ENCODE measurements around the gene DAAM2.

The DAAM2 gene

DNA sequence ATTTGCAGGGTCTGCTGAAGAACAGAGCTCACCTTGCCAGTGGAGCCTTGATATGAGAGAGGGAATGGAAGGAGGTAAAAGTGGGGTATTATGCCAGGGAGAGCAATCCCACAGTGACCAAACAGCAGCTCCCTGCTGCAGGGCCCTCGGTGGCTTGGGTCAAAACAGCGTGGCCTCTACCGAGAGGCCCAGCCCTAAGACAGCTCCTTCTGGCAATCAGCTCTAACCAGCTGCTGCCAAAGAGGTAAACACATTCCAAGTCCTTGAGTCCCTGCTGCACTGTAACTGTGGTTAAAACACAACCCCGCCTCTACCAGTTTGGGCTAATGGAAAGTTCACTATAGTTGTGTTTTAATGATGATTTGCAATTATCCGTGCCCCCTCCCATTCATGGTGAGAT lies 1.4 kb upstream of the DAAM2 start:
- no peak for DNase-seq

- DNase-seq: peak; percentile 53
Observed at GRCh38 chr6:39791311-39791710, 865 bp upstream of the DAAM2 start.

DNA sequence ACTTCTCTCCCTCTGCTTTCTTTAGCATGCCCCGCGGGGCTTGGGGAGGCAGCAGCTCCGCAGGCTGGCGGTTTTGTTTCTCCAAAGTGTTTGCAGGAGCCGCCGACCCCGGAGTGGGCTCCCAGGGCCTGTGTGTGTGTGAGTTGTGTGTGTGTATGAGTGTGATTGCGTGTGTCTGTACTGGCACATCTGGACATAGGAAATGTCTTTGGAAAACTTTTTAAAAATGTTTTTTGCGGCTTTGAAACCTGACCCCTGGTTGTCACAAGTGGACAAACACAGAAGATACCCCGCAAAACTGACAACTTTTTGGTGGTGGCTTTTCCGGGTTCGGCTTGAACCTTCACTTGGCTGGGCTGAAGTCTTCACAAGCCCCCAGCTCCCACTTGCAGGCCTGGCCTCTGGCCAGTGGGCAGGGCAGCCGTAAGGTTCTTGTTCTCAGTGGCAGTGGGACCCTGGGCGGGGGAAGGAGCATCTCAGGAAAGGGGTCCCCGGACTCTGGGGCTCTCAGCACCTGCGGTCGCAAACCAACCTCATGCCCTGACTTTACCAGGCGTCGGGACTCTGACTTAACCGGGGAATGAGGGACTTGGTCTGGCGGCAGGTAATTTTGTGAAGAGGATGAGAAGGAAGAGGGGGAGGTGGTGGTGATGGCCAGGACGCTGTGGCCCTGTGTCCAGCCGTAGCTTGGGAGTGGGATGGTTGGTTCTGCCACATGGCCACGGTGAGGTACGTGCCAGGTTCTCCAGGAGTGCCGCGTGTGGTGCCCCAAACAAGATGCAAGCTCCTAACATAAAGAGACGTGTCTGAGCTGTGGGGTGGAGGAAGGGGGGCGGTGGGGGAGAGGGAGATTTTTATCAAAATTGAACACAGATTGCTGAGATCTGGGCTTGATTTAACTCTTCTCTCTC lies 619 bp downstream of the DAAM2 start:
- DNase-seq: no peak

- no peak for DNase-seq
Observed at GRCh38 chr6:39793516-39793915, 1.3 kb downstream of the DAAM2 start.

- no peak for DNase-seq
Observed at GRCh38 chr6:39794231-39794630, 2.1 kb downstream of the DAAM2 start.

DNA sequence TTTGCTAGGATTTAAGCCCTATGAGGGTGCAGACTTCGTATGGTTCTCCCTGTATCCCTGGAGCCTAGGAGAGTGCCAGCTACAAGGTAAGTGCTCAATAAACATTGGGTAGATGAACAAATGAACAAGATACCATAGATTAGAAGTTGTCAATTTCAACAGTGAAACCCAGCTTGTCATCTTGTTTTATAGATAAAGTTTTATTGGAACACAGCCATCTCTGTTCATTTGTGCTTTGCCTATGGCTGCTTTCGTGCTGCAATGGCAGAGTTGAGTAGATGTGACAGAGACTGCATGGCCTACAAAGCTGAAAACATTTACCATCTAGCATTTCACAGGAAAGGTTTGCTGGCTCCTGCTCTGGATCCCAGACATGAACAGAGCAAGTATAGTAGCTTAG lies 5.6 kb downstream of the DAAM2 start:
- no peak for DNase-seq

- no peak for DNase-seq
Observed at GRCh38 chr6:39800034-39801032, 8.2 kb downstream of the DAAM2 start.

- DNase-seq: peak; percentile 84
Observed at GRCh38 chr6:39801456-39802251, 9.5 kb downstream of the DAAM2 start.

GRCh38 chr6:39803872-39804271 lies 11.7 kb downstream of the DAAM2 start:
- DNase-seq: no peak

GRCh38 chr6:39804466-39805065 lies 12.4 kb downstream of the DAAM2 start:
- DNase-seq: no peak

DNA sequence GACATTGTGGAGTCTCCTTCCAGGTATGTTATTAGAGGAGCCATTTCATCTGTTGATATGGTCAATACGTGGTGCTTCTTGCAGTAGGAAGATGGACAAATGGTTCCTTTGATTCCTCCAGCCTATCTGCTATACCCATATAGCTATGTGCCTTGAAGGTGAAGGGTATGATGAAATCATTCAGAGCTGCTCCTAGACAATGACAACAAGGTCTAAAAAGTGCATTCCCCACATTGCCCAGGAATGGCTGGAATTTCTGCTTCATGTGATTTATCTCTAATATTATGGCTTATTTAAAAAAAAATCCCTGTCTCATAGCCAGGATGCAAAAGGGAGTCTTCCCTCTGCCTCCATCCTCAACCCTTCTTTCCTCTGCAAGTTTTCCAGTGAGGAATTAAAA lies 14.1 kb downstream of the DAAM2 start:
- no peak for DNase-seq

GRCh38 chr6:39808346-39808745 lies 16.2 kb downstream of the DAAM2 start:
- DNase-seq: no peak

GRCh38 chr6:39808964-39809363 lies 16.8 kb downstream of the DAAM2 start:
- DNase-seq: peak; percentile 75

DNA sequence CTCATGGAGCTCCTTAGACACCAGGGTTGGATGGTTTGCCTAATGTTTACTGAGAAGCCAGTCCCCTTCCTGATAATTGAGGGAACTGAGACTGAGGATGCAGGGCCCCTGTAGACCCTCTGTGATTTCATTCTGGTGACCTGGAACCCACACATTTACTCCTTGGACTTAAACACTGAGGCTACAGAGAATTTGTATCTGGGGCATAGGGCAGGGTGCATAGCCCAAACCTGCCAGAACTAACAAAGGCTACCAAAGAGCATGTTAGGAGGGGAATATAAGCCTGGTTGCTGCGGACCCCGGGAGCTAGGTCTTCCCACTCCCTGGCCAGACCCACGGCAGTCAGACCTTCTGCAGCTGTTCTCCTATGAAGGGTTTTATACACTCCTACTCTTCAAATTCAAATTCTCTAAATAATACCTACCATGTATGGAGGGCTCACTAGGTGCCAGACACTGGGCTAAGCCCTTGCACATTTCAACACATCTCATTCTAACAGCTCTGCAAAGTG lies 19.7 kb downstream of the DAAM2 start:
- no peak for DNase-seq

DNA sequence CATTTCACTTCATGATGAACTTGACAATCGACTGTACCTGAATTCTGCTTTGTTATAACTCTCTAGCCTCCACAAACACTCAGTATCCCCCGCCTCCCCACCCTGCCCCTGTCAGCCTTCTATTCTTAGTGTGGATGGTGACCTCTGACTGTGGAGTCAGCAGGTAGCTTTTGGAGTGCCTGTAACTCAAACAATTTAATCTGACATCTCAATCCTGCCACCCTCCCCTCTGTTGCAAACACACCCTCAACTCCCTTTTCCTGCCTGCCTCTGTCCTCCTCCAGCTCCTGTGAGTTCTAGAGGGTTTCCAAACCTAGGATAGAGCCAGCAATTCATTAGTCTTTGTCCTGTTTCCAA lies 20.3 kb downstream of the DAAM2 start:
- peak; percentile 59 for DNase-seq

DNA sequence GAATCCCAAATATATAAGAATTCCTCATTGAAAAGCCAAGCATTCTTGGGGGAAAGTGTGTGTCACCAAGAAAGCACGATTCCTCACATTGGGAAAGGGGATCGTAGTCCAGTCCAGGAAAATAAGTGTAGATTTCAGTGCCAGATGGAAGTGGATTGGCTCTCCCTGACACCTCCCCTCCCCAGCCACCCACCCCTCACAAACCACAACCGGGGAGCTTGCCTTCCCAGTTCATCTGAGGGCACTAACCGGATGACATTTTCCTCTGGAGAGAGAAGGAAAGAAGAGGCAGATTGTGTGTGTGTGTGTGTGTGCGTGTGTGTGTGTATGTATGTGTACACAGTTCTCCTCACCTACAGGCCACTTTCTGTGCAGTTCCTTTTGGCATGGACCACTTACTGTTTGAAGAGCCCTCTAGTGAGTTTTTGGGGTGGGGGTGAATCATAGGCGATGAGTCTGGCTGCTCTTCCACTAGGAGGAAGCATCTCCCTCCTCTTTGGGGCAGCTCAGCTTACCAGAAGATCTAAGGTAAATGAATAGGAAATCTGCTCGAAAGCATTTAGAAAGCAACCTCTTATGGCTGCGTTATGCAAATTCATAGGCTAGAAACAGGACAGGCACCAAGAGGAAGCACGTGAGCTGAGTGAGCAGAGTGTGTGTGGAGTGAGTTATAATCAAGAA lies 20.8 kb downstream of the DAAM2 start:
- peak; percentile 95 for DNase-seq

GRCh38 chr6:39814236-39814635 lies 22.1 kb downstream of the DAAM2 start:
- DNase-seq: no peak

DNA sequence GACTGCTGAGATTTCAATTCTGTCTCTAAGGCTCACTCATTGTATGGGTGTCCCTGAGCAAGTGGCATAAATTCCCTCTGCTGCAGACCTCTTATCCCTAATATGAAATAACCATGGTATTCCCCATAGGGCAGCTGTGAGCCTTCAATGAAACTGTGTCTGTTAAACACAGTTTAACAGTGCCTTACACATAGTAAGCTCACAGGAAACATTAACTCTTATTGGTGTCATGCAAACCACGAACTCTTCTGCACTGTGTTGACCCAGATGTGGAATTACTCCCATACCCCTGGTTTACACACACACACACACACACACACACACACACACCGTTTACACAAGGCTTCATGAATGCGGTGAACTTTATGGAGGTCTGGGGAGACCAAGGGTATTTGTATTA lies 23.2 kb downstream of the DAAM2 start:
- DNase-seq: no peak

- DNase-seq: no peak
Observed at GRCh38 chr6:39816747-39817146, 24.6 kb downstream of the DAAM2 start.

DNA sequence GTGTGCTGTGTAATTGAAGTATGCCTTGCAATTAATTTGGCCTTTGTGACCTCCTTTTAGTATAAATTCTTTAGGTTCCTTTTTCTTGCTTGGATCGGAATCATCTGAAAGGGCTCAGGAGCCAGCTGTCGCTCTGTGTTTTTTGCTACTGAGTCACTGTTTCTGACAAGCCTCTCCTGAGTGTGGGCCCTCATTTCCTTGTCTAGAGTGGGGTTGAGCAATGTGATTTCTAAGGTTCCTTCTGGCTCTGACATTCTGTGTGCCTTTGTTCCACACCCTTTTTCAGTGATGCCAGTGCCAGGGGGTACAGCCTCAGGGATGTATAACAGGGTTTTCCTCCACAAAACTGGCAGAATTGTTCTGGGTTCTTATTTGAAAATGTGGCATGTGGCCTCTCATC lies 26.5 kb downstream of the DAAM2 start:
- DNase-seq: no peak

DNA sequence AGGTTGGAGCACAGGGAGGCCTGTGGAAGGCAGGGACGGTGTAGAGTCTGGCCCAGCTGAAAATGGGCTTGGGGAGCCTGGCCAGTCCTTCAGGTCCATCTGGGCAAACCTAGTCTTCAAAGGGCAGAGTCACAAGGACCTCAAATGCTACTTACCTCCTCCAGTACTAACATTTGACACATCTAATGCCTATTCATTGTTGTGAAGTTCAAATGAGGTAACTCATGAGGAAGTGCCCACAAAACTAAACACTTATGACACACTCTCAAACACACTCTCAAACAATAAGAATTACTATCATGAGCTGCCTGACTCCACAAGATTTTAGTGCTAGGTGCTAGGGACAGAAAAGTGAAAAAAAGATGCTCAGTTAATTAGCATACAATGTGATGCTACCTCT lies 27.1 kb downstream of the DAAM2 start:
- peak; percentile 34 for DNase-seq

DNA sequence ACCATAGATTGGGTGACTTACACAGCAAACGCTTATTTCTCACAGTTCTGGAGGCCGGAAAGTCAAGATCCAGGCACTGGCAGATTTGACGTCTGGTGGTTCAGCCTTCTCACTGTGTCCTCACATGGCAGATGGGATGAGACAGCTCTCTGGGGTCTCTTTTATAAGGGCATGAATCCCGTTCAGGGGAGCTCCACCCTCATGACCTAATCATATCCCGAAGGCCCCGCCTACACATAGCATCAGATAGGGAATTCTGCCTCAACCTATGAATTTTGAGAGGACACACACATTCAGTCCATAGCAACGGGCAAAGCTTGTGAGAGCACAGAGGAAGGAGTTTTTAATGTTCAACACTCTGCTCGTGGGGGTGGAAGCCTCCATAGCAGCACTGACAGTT lies 27.5 kb downstream of the DAAM2 start:
- no peak for DNase-seq

All from DMS153 (cell line).